ENCODE measurements around the gene BCAP31.

- no peak for TF ChIP-seq POLR2A (IDR thresholded peaks at IDR 0.05; ENCODE audit: low read depth, low read length)
- no peak for TF ChIP-seq POLR2AphosphoS5 (IDR thresholded peaks at IDR 0.05; ENCODE audit: low read depth, low read length)
- no peak for TF ChIP-seq TAF1 (IDR thresholded peaks at IDR 0.05; ENCODE audit: borderline replicate concordance, low read depth, low read length)
Observed at GRCh38 chrX:153771415-153772315, 47.5 kb upstream of the BCAP31 start.
